ENCODE results near the gene CTRB1. TPM values are rescaled to one million over a fixed set of nuclear protein-coding genes. Genes with fewer than 3 reads are reported as not detected.

The CTRB1 gene
- total and polyA plus RNA-seq, 2 of the 8 experiments (the other 6 are each of a cell fraction or from before 2014, with no cell fraction given): not detected

DNA sequence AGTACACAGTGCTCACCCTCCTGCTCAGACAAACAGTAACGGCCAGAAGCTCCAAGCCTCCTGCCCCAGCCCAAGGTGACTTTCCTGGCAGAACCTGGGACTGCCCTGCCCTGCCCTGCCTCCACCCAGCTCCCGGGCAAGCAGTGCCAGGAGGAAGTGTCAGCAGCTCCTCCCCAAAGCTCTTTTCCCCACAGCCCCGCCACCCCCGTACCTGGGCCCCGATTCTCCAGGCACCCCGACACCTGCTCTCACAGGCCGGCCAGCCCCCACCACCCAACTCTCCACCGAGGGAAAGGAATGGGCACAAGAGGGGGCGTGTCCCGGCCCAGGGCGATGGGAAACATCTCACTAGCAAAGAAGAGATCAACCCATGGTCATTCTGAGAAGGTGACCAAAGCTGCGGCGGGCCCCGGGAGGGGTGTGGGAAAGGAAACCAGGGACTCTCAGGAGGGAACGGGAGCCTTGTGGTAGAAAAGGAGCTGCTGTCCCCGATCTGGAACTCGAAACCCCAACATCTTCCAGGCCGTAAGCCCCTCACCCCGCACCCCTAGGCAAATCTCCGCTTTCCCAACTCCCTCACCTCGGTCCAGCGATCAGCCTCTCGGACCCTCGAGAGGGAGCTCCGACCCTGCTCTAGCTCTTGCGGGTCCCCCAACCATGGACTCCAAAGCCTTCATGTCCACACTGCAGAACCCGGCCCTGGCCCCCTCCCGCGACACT lies 31.5 kb downstream of the CTRB1 start:
- Histone ChIP-seq H2BK15ac (ENCODE audit: low read length) (0 out of 2 replicates have a peak overlapping the region, but pooled peaks have one; percentile 16), H2AFZ (ENCODE audit: low read length) (no peak overlapping the region), H3K14ac (ENCODE audit: insufficient read length) (no peak overlapping the region), H2BK5ac (ENCODE audit: low read depth, low read length) (no peak overlapping the region), H3K4me2 (ENCODE audit: insufficient read depth in 1 of 2, low read depth in 2 of 2, low read length in 2 of 2) (peak overlapping the region; percentile 76 to 96), H3K27me3 (replicated peaks in 1 of 4; ENCODE audit: control insufficient read depth in 3 of 4, extremely low read depth in 1 of 4, insufficient read depth in 3 of 4, low read length in 3 of 4) (no peaks in the 10 kb centered on the region; a peak in 1 of 7 replicates), H3K9ac (replicated peaks in 1 of 4; ENCODE audit: extremely low read depth in 1 of 4, low read depth in 3 of 4, low read length in 3 of 4) (peak overlapping the region; percentile 59 to 91 (median 73)), H3K18ac (ENCODE audit: extremely low read depth, low read length) (peak overlapping the region; percentile 71), H3K9me3 (ENCODE audit: insufficient read depth in 2 of 2, low read depth in 1 of 2, low read length in 1 of 2) (no peaks in the 10 kb centered on the region), H3K79me1 (ENCODE audit: low read depth, low read length) (peaks cover 42% of the 10 kb centered on the region), H3K36me3 (ENCODE audit: control insufficient read depth in 2 of 4, insufficient read depth in 4 of 4, low read length in 3 of 4) (no peaks in the 10 kb centered on the region), H4K8ac (ENCODE audit: extremely low read depth, insufficient read depth, low read length) (peak overlapping the region; percentile 7; the same call in 1 of the 2 replicates), H3K27ac (ENCODE audit: low read depth, low read length) (no peak overlapping the region), H3K56ac (replicated peaks; ENCODE audit: insufficient read length, low read depth, low read length) (no peak overlapping the region), H3K23me2 (ENCODE audit: low read depth, low read length) (peaks cover 14% of the 10 kb centered on the region; the same call in 1 of the 2 replicates), H4K20me1 (replicated peaks in 1 of 2; ENCODE audit: control insufficient read depth in 1 of 2, insufficient read depth in 2 of 2, low read length in 2 of 2) (peaks cover 38 to 41% of the 10 kb centered on the region in 2 experiments), H2BK12ac (ENCODE audit: low read depth, low read length) (0 out of 2 replicates have a peak overlapping the region, but pooled peaks have one; percentile 3), H3K79me2 (ENCODE audit: control insufficient read depth in 1 of 2, insufficient read depth in 2 of 2, low read length in 2 of 2) (peaks cover 27 to 83% of the 10 kb centered on the region in 2 experiments), H2BK120ac (replicated peaks; ENCODE audit: low read depth, low read length) (no peak overlapping the region), H3K4ac (replicated peaks; ENCODE audit: insufficient read length, low read depth, low read length) (no peak overlapping the region), H3K4me3 (ENCODE audit: extremely low read depth in 1 of 4, insufficient read depth in 2 of 4, low read depth in 3 of 4, low read length in 4 of 4) (peak overlapping the region; percentile 64 to 87 (median 68)), H4K5ac (ENCODE audit: insufficient read length, low read depth, low read length) (no peak overlapping the region), H2AK5ac (ENCODE audit: low read depth, low read length) (no peak overlapping the region), H4K91ac (replicated peaks; ENCODE audit: insufficient read length, low read length) (no peak overlapping the region), H3K23ac (ENCODE audit: insufficient read length) (no peak overlapping the region), H2BK20ac (ENCODE audit: low read length) (no peak overlapping the region), H3K4me1 (replicated peaks in 1 of 4; ENCODE audit: control insufficient read depth in 3 of 4, insufficient read depth in 4 of 4, low read length in 3 of 4) (peaks cover 13 to 75% (median 64%) of the 10 kb centered on the region in 4 experiments)
- CTCF ChIA-PET (ENCODE audit: partially characterized antibody): interaction anchor here (0.8 to 15.7 kb wide), 13 partner anchors 14 to 233 kb away, joined by 3 to 236 read pairs (median 3); no protein-coding TSS in a partner anchor
- WGBS, 2 experiments (ENCODE audit: extremely low coverage in 1 of 2, insufficient coverage in 1 of 2, insufficient read length in 1 of 2, insufficient replicate concordance in 2 of 2, low coverage in 1 of 2, low lambda C conversion rate in 2 of 2, missing lambda C conversion rate in 1 of 2): 17% methylated on average over 25 of the region's 29 CpGs; no CpG with 5 or more reads in 1 of the 2 experiments
- FAIRE-seq (no peak), DNase-seq (ENCODE audit: low read depth in 1 of 2, low spot score in 2 of 2) (no peak)
- POLR2A ChIA-PET (ENCODE audit: partially characterized antibody): interaction anchor here (1.0 to 16.2 kb wide), 8 partner anchors 14 to 318 kb away, joined by 3 to 375 read pairs (median 4); no protein-coding TSS in a partner anchor
- TF ChIP-seq POLR2A (IDR thresholded peaks at IDR 0.05; ENCODE audit: control extremely low read depth in 1 of 2, low read depth in 2 of 2, low read length in 2 of 2): peak in 1 of 2 experiments; percentile 34; a peak in 2 of 3 replicates
- TF ChIP-seq YY1 (IDR thresholded peaks at IDR 0.05; ENCODE audit: low read depth, low read length): no peak
- no peak for TF ChIP-seq USF2 (IDR thresholded peaks at IDR 0.05; ENCODE audit: low read length)
- peak; percentile 12 to 22; a peak in 2 of 4 replicates for TF ChIP-seq RAD21 (IDR thresholded peaks at IDR 0.05 in 1 of 2, conservative IDR thresholded peaks at IDR 0.05 in 1 of 2; ENCODE audit: low read depth in 2 of 2, low read length in 2 of 2)
- TF ChIP-seq NANOG (IDR thresholded peaks at IDR 0.05; ENCODE audit: insufficient read depth, low read depth, low read length, poor library complexity, severe bottlenecking): no peak
- TF ChIP-seq TCF12 (IDR thresholded peaks at IDR 0.05; ENCODE audit: low read depth, low read length): no peak
- no peak for TF ChIP-seq JUN (IDR thresholded peaks at IDR 0.05; ENCODE audit: low read depth, low read length)
- TF ChIP-seq ASH2L (IDR thresholded peaks at IDR 0.05; ENCODE audit: low read length): peak; percentile 49
- TF ChIP-seq SP4 (IDR thresholded peaks at IDR 0.05; ENCODE audit: low read length): no peak
- TF ChIP-seq SIRT6 (IDR thresholded peaks at IDR 0.05; ENCODE audit: low read length): no peak
- 0 out of 2 replicates have a peak, but pooled peaks have one; percentile 37 for TF ChIP-seq POLR2AphosphoS5 (IDR thresholded peaks at IDR 0.05; ENCODE audit: low read depth, low read length)
